Measurements from ENCODE around the gene SLC6A11. TPM values are rescaled to one million over a fixed set of nuclear protein-coding genes. Genes with fewer than 3 reads are reported as not detected.

SLC6A11 gene
- total RNA-seq, 1 donor from 2014 or later = 2.7 TPM

GRCh38 chr3:10981031-10981430 is 165.0 kb downstream of the SLC6A11 start:
- TF ChIP-seq, protein P1, sequence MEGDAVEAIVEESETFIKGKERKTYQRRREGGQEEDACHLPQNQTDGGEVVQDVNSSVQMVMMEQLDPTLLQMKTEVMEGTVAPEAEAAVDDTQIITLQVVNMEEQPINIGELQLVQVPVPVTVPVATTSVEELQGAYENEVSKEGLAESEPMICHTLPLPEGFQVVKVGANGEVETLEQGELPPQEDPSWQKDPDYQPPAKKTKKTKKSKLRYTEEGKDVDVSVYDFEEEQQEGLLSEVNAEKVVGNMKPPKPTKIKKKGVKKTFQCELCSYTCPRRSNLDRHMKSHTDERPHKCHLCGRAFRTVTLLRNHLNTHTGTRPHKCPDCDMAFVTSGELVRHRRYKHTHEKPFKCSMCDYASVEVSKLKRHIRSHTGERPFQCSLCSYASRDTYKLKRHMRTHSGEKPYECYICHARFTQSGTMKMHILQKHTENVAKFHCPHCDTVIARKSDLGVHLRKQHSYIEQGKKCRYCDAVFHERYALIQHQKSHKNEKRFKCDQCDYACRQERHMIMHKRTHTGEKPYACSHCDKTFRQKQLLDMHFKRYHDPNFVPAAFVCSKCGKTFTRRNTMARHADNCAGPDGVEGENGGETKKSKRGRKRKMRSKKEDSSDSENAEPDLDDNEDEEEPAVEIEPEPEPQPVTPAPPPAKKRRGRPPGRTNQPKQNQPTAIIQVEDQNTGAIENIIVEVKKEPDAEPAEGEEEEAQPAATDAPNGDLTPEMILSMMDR (IDR thresholded peaks at IDR 0.05; ENCODE audit: unreplicated experiment) = no peak
- Mint-ChIP-seq H3K4me1 (peaks cover 8% of the 10 kb centered on the region), H3K9me3 (no peaks in the 10 kb centered on the region), H3K36me3 (no peaks in the 10 kb centered on the region), H3K27me3 (ENCODE audit: low read depth) (peaks cover 72% of the 10 kb centered on the region), H3K27ac (no peak overlapping the region), H3K4me3 (no peak overlapping the region)
- no peak for DNase-seq (ENCODE audit: low spot score in 2 of 2, unreplicated experiment in 2 of 2)

- H3K36me3 Mint-ChIP-seq = no peaks in the 10 kb centered on the region
- no peaks in the 10 kb centered on the region for H3K9me3 Mint-ChIP-seq
- peaks cover 68% of the 10 kb centered on the region for H3K27me3 Mint-ChIP-seq (ENCODE audit: low read depth)
- H3K4me1 Mint-ChIP-seq = peaks cover 8% of the 10 kb centered on the region
- DNase-seq (ENCODE audit: low spot score in 2 of 2, unreplicated experiment in 2 of 2) = no peak
- no peak overlapping the region for H3K4me3 Mint-ChIP-seq
- TF ChIP-seq, protein P1 (IDR thresholded peaks at IDR 0.05; ENCODE audit: unreplicated experiment) = no peak
- no peak overlapping the region for H3K27ac Mint-ChIP-seq
These were observed 165.9 kb downstream of the SLC6A11 start for GRCh38 chr3:10981961-10982360.

DNA sequence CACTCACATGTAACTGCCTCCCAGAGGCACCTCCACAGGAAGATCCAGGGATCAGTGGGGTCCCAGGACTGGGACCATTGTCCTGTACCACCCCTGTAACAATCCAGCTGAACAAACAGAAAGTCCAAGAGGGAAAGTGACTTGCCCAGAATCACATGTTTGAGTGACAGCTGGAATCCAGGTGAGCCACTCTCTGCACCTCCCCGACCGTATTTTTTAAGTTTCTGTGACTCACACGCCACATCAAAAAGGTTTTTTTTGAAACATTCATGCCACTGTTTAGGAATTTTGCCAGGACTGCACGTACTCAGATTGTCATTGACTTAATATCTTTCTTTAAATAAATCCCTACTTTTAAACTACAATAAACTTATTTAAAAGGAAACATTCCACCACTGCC is 166.8 kb downstream of the SLC6A11 start:
- H3K4me3 Mint-ChIP-seq = no peak overlapping the region
- H3K4me1 Mint-ChIP-seq = peaks cover 8% of the 10 kb centered on the region
- no peaks in the 10 kb centered on the region for H3K36me3 Mint-ChIP-seq
- no peak for DNase-seq (ENCODE audit: low spot score in 2 of 2, unreplicated experiment in 2 of 2)
- TF ChIP-seq, protein P1 (IDR thresholded peaks at IDR 0.05; ENCODE audit: unreplicated experiment) = no peak
- H3K27me3 Mint-ChIP-seq (ENCODE audit: low read depth) = peaks cover 68% of the 10 kb centered on the region
- peak overlapping the region; percentile 68 for H3K27ac Mint-ChIP-seq
- H3K9me3 Mint-ChIP-seq = no peaks in the 10 kb centered on the region

- H3K36me3 Mint-ChIP-seq = no peaks in the 10 kb centered on the region
- peaks cover 68% of the 10 kb centered on the region for H3K27me3 Mint-ChIP-seq (ENCODE audit: low read depth)
- DNase-seq (ENCODE audit: low spot score in 2 of 2, unreplicated experiment in 2 of 2) = no peak
- TF ChIP-seq, protein P1 (IDR thresholded peaks at IDR 0.05; ENCODE audit: unreplicated experiment) = peak; percentile 81
- peaks cover 8% of the 10 kb centered on the region for H3K4me1 Mint-ChIP-seq
- H3K4me3 Mint-ChIP-seq = no peak overlapping the region
- H3K9me3 Mint-ChIP-seq = no peaks in the 10 kb centered on the region
- peak overlapping the region; percentile 68 for H3K27ac Mint-ChIP-seq
These were observed 167.3 kb downstream of the SLC6A11 start for GRCh38 chr3:10983219-10983916.

DNA sequence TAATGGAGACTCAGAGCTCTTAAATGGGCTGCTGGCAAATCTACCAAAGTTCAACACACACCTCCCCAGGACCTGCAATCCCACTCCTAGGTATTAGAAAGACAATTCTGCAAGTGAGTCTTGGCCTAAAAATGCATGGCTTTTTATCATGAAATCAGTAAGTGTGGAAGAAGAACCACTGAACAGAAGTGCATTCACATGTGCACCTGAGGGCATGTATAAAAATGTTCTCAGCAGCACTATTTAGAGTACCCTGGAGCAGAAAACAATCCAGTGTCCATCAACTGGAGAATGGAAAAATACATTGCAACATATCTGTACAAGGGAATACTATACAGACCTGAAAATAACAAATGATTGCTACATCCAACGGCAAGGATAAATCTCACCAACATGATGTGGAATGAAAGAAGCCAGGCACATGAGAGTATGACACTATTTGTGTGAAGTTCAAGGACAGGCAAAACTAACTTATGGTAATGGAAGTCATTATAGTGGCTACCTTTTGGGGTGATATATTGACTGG is 168.4 kb downstream of the SLC6A11 start:
- Mint-ChIP-seq H3K9me3 (no peaks in the 10 kb centered on the region), H3K4me3 (no peak overlapping the region), H3K36me3 (no peaks in the 10 kb centered on the region), H3K4me1 (peaks cover 8% of the 10 kb centered on the region), H3K27me3 (ENCODE audit: low read depth) (peaks cover 72% of the 10 kb centered on the region), H3K27ac (no peak overlapping the region)
- TF ChIP-seq, protein P1 (IDR thresholded peaks at IDR 0.05; ENCODE audit: unreplicated experiment) = no peak
- DNase-seq (ENCODE audit: low spot score in 2 of 2, unreplicated experiment in 2 of 2) = no peak

Data from mesothelial cell of epicardium (in vitro differentiated cells).